B cell (primary cell): ENCODE measurements around the gene TSPAN9. TPM values are rescaled to one million over a fixed set of nuclear protein-coding genes. Genes with fewer than 3 reads are reported as not detected.

ENCODE experiments used
- ATAC-seq: fragments of 200-7000 bp; cut with Tn5 transposase; one replicate; pipeline ENCODE4 v1.10.0; 2021; ENCODE audit warnings: low read depth, mild to moderate bottlenecking, moderate number of reproducible peaks, moderate library complexity
- CTCF ChIA-PET: fragments of 350-600 bp; sonication (Branson Sonifier 250); formaldehyde crosslinking; loops from one replicate; lab custom pipeline; 2021; ENCODE audit warnings: antibody characterized with exemption, inconsistent platforms; lab: Charles Lee
- POLR2A ChIA-PET: fragments of 350-600 bp; sonication (Branson Sonifier 250); formaldehyde crosslinking; loops from one replicate; lab custom pipeline; 2021; ENCODE audit warnings: antibody characterized with exemption; lab: Charles Lee
- DNase-seq: peaks from one replicate; pipeline ENCODE4 v3.0.0; 2013
- H2AFZ ChIP-seq: 2 replicates; pipeline ENCODE4 v1.6.1; 2012; ENCODE audit warnings: mild to moderate bottlenecking, low read depth, low read length; ENCODE audit not compliant: insufficient read depth, poor library complexity, severe bottlenecking
- H3K27ac ChIP-seq, 2 donors: 1 replicate in 1 of 2; 2 replicates in 1 of 2; pipeline ENCODE4 v1.5.1; 2012 to 2013; ENCODE audit warnings: low read length in 2 of 2, mild to moderate bottlenecking in 2 of 2, moderate library complexity in 1 of 2
- H3K27me3 ChIP-seq, 4 experiments: fragments of 200-600 bp in 1 of 4; sonication (generic) in 1 of 4; replicated peaks in 1 of 4; 1 replicate in 2 of 4; 2 replicates in 2 of 4; pipeline versions ENCODE4 v1.6.1 to v1.7.0; 2013 to 2016; ENCODE audit warnings: low read length in 3 of 4, mild to moderate bottlenecking in 2 of 4, mixed read lengths in 1 of 4, moderate library complexity in 1 of 4; ENCODE audit not compliant: insufficient read depth in 4 of 4, control insufficient read depth in 3 of 4; ENCODE audit errors: control extremely low read depth in 1 of 4
- H3K36me3 ChIP-seq, 2 experiments: replicated peaks in 1 of 2; 1 replicate in 1 of 2; 2 replicates in 1 of 2; pipeline versions ENCODE4 v1.6.1 to v1.7.1; 2013; ENCODE audit warnings: low read length in 1 of 2; ENCODE audit not compliant: insufficient read depth in 2 of 2, control insufficient read depth in 1 of 2; ENCODE audit errors: control extremely low read depth in 1 of 2, extremely low read depth in 1 of 2
- H3K4me1 ChIP-seq, 2 donors: fragments of 200-600 bp in 1 of 2; sonication (generic) in 1 of 2; 1 replicate in 1 of 2; 2 replicates in 1 of 2; pipeline versions ENCODE4 v1.5.1 to v1.6.1; 2013 to 2017; ENCODE audit warnings: low read length in 2 of 2; ENCODE audit not compliant: control insufficient read depth in 2 of 2, insufficient read depth in 2 of 2
- H3K4me2 ChIP-seq: replicated peaks from 2 replicates; pipeline ENCODE3; 2012; ENCODE audit warnings: mild to moderate bottlenecking, low read depth, low read length; ENCODE audit not compliant: poor library complexity, severe bottlenecking
- H3K4me3 ChIP-seq, 5 experiments: fragments of 200-600 bp in 1 of 5; sonication (generic) in 1 of 5; 1 replicate in 3 of 5; 2 replicates in 2 of 5; pipeline versions ENCODE4 v1.5.1 to v1.7.0; 2011 to 2016; ENCODE audit warnings: low read length in 4 of 5, mild to moderate bottlenecking in 4 of 5, low read depth in 2 of 5, control low read depth in 1 of 5, moderate library complexity in 1 of 5; ENCODE audit not compliant: insufficient read depth in 1 of 5; ENCODE audit errors: control extremely low read depth in 1 of 5, extremely low read depth in 1 of 5
- H3K79me2 ChIP-seq: fragments of 200-600 bp; sonication (generic); one replicate; pipeline ENCODE4 v1.6.0; 2016; ENCODE audit warnings: low read length; ENCODE audit not compliant: control insufficient read depth, insufficient read depth
- H3K9ac ChIP-seq: fragments of 200-600 bp; sonication (generic); 2 replicates; pipeline ENCODE4 v1.6.1; 2017; ENCODE audit warnings: mild to moderate bottlenecking, low read length, moderate library complexity
- H3K9me3 ChIP-seq, 3 donors: one replicate each; pipeline versions ENCODE4 v1.6.1 to v1.7.1; 2013; ENCODE audit warnings: low read length in 2 of 3; ENCODE audit not compliant: control insufficient read depth in 2 of 3, insufficient read depth in 1 of 3; ENCODE audit errors: control extremely low read depth in 1 of 3
- H4K20me1 ChIP-seq: 2 replicates; pipeline ENCODE4 v1.6.0; 2012; ENCODE audit warnings: mild to moderate bottlenecking, low read length; ENCODE audit not compliant: insufficient read depth, control insufficient read depth, poor library complexity, severe bottlenecking
- H3K27ac Mint-ChIP-seq: one replicate; pipeline ENCODE4 v1.8.0; 2021; ENCODE audit warnings: mixed read lengths
- H3K27me3 Mint-ChIP-seq: one replicate; pipeline ENCODE4 v1.8.0; 2021; ENCODE audit warnings: mixed read lengths
- H3K4me1 Mint-ChIP-seq: one replicate; pipeline ENCODE4 v1.8.0; 2021; ENCODE audit warnings: mixed read lengths
- H3K4me3 Mint-ChIP-seq: one replicate; pipeline ENCODE4 v1.8.0; 2021; ENCODE audit warnings: mixed read lengths
- H3K9me3 Mint-ChIP-seq: one replicate; pipeline ENCODE4 v1.8.0; 2022; ENCODE audit warnings: mixed read lengths; ENCODE audit not compliant: insufficient read depth
- EZH2 ChIP-seq: IDR thresholded peaks from 2 replicates; pipeline ENCODE4 v1.6.1; 2012; ENCODE audit warnings: borderline replicate concordance, low read depth, mild to moderate bottlenecking, moderate library complexity, low read length; ENCODE audit not compliant: insufficient read depth, poor library complexity, severe bottlenecking
- WGBS: methylation state at CpG from one replicate; pipeline ENCODE4 v1.1.5; 2013; ENCODE audit warnings: missing lambda C conversion rate; ENCODE audit not compliant: insufficient coverage; 5-methylcytosine and 5-hydroxymethylcytosine counted together
- intact Hi-C: fragments of 100-400 bp; cut with micrococcal nuclease; formaldehyde crosslinking; loops from one replicate; pipeline ENCODE4 v1.10.0; 2022
- polyA plus RNA-seq: library from polyadenylated mRNA; depleted of rRNA; stranded (reverse); fragments of >200 nt; gene quantifications from 2 replicates; pipeline ENCODE4 v1.2.3, GENCODE V29; 2012
- total RNA-seq, 2 donors: library from RNA; stranded (reverse); fragments of 120-200 nt in 1 of 2; gene quantifications; 1 replicate in 1 of 2; 2 replicates in 1 of 2; pipeline versions ENCODE4 v1.2.3 to v1.2.4, GENCODE V29; 2013 to 2022
- TF ChIP-seq, protein P1 (sequence below): fragments of 200-600 bp; IDR thresholded peaks from one replicate; pipeline ENCODE4 v1.8.0; 2022; ENCODE audit warnings: antibody characterized with exemption, mild to moderate bottlenecking

The TSPAN9 gene
- total and polyA plus RNA-seq, 2 donors (not counting 1 experiment from before 2014, with no cell fraction given) = 0.15 to 0.37 TPM

DNA sequence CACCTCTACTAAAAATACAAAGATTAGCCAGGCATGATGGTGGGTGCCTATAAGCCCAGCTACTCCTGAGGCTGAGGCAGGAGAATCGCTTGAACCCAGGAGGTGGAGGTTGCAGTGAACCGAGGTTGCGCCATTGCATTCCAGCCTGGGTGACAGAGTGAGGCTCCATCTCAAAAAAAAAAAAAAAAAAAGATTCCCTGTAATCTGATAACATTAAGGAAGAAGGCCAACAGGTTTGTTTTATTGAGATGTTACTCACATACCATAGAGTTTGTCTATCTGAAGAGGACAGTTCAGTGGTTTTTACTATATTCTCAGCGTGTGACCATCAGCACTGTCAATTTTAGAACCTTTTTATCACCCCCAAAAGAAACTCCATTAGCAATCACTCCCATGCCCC lies 37.5 kb downstream of the TSPAN9 start:
- H3K27ac Mint-ChIP-seq = no peak overlapping the region
- no peak overlapping the region for H3K9ac ChIP-seq
- H2AFZ ChIP-seq = no peak overlapping the region
- ATAC-seq (no peak), DNase-seq (no peak)
- peaks cover 48% of the 10 kb centered on the region for H3K27me3 Mint-ChIP-seq
- POLR2A ChIA-PET = no interaction called here
- TF ChIP-seq EZH2 = no peak
- TF ChIP-seq, protein P1, sequence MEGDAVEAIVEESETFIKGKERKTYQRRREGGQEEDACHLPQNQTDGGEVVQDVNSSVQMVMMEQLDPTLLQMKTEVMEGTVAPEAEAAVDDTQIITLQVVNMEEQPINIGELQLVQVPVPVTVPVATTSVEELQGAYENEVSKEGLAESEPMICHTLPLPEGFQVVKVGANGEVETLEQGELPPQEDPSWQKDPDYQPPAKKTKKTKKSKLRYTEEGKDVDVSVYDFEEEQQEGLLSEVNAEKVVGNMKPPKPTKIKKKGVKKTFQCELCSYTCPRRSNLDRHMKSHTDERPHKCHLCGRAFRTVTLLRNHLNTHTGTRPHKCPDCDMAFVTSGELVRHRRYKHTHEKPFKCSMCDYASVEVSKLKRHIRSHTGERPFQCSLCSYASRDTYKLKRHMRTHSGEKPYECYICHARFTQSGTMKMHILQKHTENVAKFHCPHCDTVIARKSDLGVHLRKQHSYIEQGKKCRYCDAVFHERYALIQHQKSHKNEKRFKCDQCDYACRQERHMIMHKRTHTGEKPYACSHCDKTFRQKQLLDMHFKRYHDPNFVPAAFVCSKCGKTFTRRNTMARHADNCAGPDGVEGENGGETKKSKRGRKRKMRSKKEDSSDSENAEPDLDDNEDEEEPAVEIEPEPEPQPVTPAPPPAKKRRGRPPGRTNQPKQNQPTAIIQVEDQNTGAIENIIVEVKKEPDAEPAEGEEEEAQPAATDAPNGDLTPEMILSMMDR = no peak
- no peak overlapping the region for H3K4me3 Mint-ChIP-seq
- intact Hi-C loops = no loop called here
- no peak overlapping the region for H3K4me3 ChIP-seq
- H3K4me1 Mint-ChIP-seq = no peaks in the 10 kb centered on the region
- H3K79me2 ChIP-seq = no peaks in the 10 kb centered on the region
- H3K9me3 ChIP-seq = no peaks in the 10 kb centered on the region
- peaks cover 0 to 3% of the 10 kb centered on the region in 2 donors for H3K4me1 ChIP-seq
- H3K9me3 Mint-ChIP-seq = no peaks in the 10 kb centered on the region
- peaks cover 0 to 5% (median 2%) of the 10 kb centered on the region in 4 experiments for H3K27me3 ChIP-seq
- H3K27ac ChIP-seq = no peak overlapping the region
- H4K20me1 ChIP-seq = no peaks in the 10 kb centered on the region
- no peaks in the 10 kb centered on the region for H3K36me3 ChIP-seq
- CTCF ChIA-PET = no interaction called here
- WGBS = no CpG with 5 or more reads among the region's 4 CpGs
- H3K4me2 ChIP-seq = no peak overlapping the region

DNA sequence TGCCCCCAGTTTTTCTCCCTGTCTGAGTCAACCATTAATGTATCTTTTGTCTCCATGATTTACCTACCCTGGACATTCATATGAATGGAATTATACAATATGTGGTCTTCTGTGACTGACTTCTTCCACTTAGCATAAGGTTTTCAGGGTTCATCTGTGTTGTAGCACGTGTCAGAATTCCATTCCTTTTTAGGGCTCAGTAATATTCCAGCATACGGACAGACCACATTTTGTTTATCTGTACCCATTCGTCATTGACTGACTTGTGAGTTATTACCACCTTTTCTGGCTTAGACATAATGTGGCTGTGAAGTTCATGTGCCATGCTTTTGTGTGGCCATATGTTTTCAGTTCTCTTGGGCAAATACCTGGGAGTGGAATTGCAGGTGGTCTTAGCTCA lies 37.9 kb downstream of the TSPAN9 start:
- peaks cover 48% of the 10 kb centered on the region for H3K27me3 Mint-ChIP-seq
- TF ChIP-seq EZH2 = no peak
- TF ChIP-seq, protein P1 = no peak
- POLR2A ChIA-PET = no interaction called here

More for the DNA sequence above, 37.9 kb downstream of the TSPAN9 start:
- intact Hi-C loops = no loop called here
- Histone ChIP-seq H3K4me2 (no peak overlapping the region), H3K36me3 (no peaks in the 10 kb centered on the region), H3K4me3 (no peak overlapping the region), H3K27me3 (peaks cover 0 to 5% (median 2%) of the 10 kb centered on the region in 4 experiments), H4K20me1 (no peaks in the 10 kb centered on the region), H3K27ac (no peak overlapping the region), H2AFZ (no peak overlapping the region), H3K9ac (no peak overlapping the region), H3K9me3 (no peaks in the 10 kb centered on the region), H3K4me1 (peaks cover 0 to 5% of the 10 kb centered on the region in 2 donors), H3K79me2 (no peaks in the 10 kb centered on the region)
- 100% methylated on average over 1 of the region's 3 CpGs for WGBS
- CTCF ChIA-PET = no interaction called here
- Mint-ChIP-seq H3K4me3 (no peak overlapping the region), H3K4me1 (no peaks in the 10 kb centered on the region), H3K27ac (no peak overlapping the region), H3K9me3 (no peaks in the 10 kb centered on the region)
- DNase-seq (no peak), ATAC-seq (no peak)
